Measurements from ENCODE around the gene FTL.

The FTL gene

DNA sequence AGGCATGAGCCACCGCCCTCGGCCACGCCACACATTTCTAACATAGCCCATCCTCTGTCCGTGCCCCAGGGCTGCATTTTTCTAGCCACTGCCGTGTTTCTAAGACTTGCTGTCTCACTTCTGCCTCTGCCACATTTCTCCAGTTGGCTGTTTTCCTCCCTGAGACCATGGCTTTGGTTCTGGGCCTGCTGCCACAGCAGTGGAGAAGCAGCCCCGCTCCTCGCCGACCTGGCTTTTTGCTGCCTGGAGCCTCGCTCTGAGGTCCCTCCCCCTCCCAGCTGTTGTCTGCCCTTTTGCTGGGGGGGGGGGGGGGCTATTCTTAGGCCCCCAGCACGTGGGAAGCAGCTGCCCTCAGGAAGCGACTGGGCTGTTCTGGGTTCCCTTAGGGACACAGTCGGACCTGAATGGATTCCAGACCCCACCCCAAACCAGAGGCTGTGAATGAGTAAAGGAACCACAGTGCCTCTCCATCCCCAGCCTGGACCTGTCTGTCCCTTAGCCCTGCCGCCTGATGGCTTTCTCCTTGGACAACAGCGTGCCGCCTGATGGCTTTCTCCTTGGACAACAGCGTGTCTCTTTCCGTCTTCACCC, 24.7 kb downstream of the FTL start:
- TF ChIP-seq RARB (CRISPR knock-in tag; IDR thresholded peaks at IDR 0.05) (no peak), OSR1 (CRISPR knock-in tag; IDR thresholded peaks at IDR 0.05) (no peak), TOX (CRISPR knock-in tag; IDR thresholded peaks at IDR 0.05; ENCODE audit: borderline replicate concordance) (no peak), ESRRG (CRISPR knock-in tag; IDR thresholded peaks at IDR 0.05) (no peak)
- TF ChIP-seq, protein P1, sequence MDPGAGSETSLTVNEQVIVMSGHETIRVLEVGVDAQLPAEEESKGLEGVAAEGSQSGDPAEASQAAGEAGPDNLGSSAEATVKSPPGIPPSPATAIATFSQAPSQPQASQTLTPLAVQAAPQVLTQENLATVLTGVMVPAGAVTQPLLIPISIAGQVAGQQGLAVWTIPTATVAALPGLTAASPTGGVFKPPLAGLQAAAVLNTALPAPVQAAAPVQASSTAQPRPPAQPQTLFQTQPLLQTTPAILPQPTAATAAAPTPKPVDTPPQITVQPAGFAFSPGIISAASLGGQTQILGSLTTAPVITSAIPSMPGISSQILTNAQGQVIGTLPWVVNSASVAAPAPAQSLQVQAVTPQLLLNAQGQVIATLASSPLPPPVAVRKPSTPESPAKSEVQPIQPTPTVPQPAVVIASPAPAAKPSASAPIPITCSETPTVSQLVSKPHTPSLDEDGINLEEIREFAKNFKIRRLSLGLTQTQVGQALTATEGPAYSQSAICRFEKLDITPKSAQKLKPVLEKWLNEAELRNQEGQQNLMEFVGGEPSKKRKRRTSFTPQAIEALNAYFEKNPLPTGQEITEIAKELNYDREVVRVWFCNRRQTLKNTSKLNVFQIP (CRISPR knock-in tag; IDR thresholded peaks at IDR 0.05; ENCODE audit: borderline replicate concordance, low read depth) = no peak
- ATAC-seq = no peak

DNA sequence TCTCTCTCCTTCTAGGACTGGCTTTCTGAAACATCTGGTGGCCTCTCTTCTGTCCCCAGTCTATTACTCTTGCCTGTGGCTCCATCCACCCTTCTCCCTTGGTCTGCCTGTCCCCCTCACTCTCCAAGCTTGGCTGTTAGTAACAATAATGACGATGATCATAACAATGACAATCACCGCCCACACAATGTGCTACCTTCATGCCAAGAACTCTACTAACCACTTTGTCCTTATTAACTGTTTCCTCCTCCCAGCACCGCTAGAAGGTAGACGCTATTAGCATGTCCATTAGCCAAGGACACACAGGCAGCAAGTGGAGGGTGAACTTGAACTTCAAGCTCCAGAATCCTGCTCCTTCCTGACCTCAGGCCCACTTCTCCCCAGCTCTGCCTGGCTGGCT, 25.3 kb downstream of the FTL start:
- ATAC-seq = no peak

DNA sequence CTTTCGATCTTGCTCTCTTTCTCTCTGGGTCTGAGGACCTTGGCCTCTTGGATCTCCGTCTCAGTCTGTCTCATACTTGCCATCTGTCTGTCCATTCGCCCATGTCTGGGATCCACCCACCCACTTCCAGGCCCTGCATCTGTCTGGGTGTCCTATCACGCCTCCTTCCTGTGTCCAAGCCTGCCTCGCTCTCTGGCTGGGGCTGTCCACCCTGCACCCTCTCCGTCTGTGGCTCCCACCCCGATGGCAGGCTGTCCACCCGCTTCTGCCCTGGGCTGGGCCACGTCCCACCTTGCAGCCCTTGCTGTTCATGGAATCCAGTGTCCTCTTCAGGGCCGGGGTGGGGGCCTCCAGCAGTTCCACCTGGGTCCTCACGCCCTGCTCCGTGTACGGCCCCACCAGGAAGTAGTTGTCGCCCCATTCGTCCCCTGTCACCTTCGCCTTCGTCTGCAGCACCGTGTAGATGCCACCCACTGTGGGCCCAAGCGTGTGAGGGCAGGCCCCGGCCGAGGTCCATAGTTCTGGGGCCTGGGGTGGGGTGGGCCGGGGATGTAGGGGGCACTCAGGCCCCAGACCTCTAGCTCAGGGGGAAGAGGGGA, 26.0 kb downstream of the FTL start:
- TF ChIP-seq, protein P2, sequence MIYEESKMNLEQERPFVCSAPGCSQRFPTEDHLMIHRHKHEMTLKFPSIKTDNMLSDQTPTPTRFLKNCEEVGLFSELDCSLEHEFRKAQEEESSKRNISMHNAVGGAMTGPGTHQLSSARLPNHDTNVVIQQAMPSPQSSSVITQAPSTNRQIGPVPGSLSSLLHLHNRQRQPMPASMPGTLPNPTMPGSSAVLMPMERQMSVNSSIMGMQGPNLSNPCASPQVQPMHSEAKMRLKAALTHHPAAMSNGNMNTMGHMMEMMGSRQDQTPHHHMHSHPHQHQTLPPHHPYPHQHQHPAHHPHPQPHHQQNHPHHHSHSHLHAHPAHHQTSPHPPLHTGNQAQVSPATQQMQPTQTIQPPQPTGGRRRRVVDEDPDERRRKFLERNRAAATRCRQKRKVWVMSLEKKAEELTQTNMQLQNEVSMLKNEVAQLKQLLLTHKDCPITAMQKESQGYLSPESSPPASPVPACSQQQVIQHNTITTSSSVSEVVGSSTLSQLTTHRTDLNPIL (CRISPR knock-in tag; IDR thresholded peaks at IDR 0.05; ENCODE audit: low read depth) = no peak
- TF ChIP-seq ZFP3 (CRISPR knock-in tag; IDR thresholded peaks at IDR 0.05) = no peak
- no peak for TF ChIP-seq CSDC2 (CRISPR knock-in tag; IDR thresholded peaks at IDR 0.05)
- TF ChIP-seq, protein P1 (CRISPR knock-in tag; IDR thresholded peaks at IDR 0.05; ENCODE audit: borderline replicate concordance, low read depth) = no peak
- TF ChIP-seq ZC3H10 (CRISPR knock-in tag; IDR thresholded peaks at IDR 0.05) = no peak
- no peak for TF ChIP-seq ZNF8 (CRISPR knock-in tag; IDR thresholded peaks at IDR 0.05)
- TF ChIP-seq ESRRG (CRISPR knock-in tag; IDR thresholded peaks at IDR 0.05) = no peak
- no peak for TF ChIP-seq TOX (CRISPR knock-in tag; IDR thresholded peaks at IDR 0.05; ENCODE audit: borderline replicate concordance)
- no peak for TF ChIP-seq ISL1 (CRISPR knock-in tag; IDR thresholded peaks at IDR 0.05)
- TF ChIP-seq ZNF565 (CRISPR knock-in tag; conservative IDR thresholded peaks at IDR 0.05; ENCODE audit: low read depth) = no peak
- no peak for TF ChIP-seq CSRNP3 (CRISPR knock-in tag; IDR thresholded peaks at IDR 0.05)
- no peak for TF ChIP-seq RARB (CRISPR knock-in tag; IDR thresholded peaks at IDR 0.05)
- TF ChIP-seq PPARA (CRISPR knock-in tag; IDR thresholded peaks at IDR 0.05; ENCODE audit: borderline replicate concordance) = no peak
- no peak for ATAC-seq

More for the DNA sequence above, 25.3 kb downstream of the FTL start:
- no peak for TF ChIP-seq TSHZ2 (CRISPR knock-in tag; IDR thresholded peaks at IDR 0.05)
- TF ChIP-seq CSRNP3 (CRISPR knock-in tag; IDR thresholded peaks at IDR 0.05) = no peak
- no peak for TF ChIP-seq BACH2 (CRISPR knock-in tag; IDR thresholded peaks at IDR 0.05; ENCODE audit: borderline replicate concordance)
- TF ChIP-seq, protein P3, sequence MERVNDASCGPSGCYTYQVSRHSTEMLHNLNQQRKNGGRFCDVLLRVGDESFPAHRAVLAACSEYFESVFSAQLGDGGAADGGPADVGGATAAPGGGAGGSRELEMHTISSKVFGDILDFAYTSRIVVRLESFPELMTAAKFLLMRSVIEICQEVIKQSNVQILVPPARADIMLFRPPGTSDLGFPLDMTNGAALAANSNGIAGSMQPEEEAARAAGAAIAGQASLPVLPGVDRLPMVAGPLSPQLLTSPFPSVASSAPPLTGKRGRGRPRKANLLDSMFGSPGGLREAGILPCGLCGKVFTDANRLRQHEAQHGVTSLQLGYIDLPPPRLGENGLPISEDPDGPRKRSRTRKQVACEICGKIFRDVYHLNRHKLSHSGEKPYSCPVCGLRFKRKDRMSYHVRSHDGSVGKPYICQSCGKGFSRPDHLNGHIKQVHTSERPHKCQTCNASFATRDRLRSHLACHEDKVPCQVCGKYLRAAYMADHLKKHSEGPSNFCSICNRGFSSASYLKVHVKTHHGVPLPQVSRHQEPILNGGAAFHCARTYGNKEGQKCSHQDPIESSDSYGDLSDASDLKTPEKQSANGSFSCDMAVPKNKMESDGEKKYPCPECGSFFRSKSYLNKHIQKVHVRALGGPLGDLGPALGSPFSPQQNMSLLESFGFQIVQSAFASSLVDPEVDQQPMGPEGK (CRISPR knock-in tag; IDR thresholded peaks at IDR 0.05; ENCODE audit: borderline replicate concordance) = no peak
- no peak for TF ChIP-seq SNAI2 (CRISPR knock-in tag; IDR thresholded peaks at IDR 0.05)
- no peak for TF ChIP-seq ZFP3 (CRISPR knock-in tag; IDR thresholded peaks at IDR 0.05)
- no peak for TF ChIP-seq PPARA (CRISPR knock-in tag; IDR thresholded peaks at IDR 0.05; ENCODE audit: borderline replicate concordance)

Data from SK-N-SH treated with all-trans-retinoic acid at 6 μM for 48 hours (cell line).